KBM-7 (cell line): ENCODE results near the gene CKB.

Experiments used
- DNase-seq: peaks from one replicate; pipeline ENCODE4 v3.0.0-alpha.2; 2015
- in situ Hi-C: fragments of 300-500 bp; cut with MboI; formaldehyde crosslinking; loops from 2 replicates; pipeline ENCODE4 v1.14.3; 2020; ENCODE audit warnings: low sequenced_read_pairs, low pct_unique_long_range_greater_than_20kb, mixed read lengths

The CKB gene

GRCh38 chr14:103550451-103551337, 28.1 kb upstream of the CKB start:
- in situ Hi-C loops = no loop called here
- no peak for DNase-seq

- in situ Hi-C loops = no loop called here
- DNase-seq = no peak
Observed at GRCh38 chr14:103549361-103550311, 27.0 kb upstream of the CKB start.

- no peak for DNase-seq
- in situ Hi-C loops = no loop called here
Observed at GRCh38 chr14:103548463-103549351, 26.1 kb upstream of the CKB start.

GRCh38 chr14:103547941-103548462, 25.4 kb upstream of the CKB start:
- DNase-seq = no peak
- in situ Hi-C loops = no loop called here

GRCh38 chr14:103547455-103547940, 24.9 kb upstream of the CKB start:
- in situ Hi-C loops = no loop called here
- no peak for DNase-seq

- in situ Hi-C loops = no loop called here
Observed at GRCh38 chr14:103546652-103547454, 24.2 kb upstream of the CKB start.

GRCh38 chr14:103545915-103546651, 23.5 kb upstream of the CKB start:
- no peak for DNase-seq
- in situ Hi-C loops = no loop called here

More at GRCh38 chr14:103546652-103547454, 24.2 kb upstream of the CKB start:
- peak; percentile 62 for DNase-seq

GRCh38 chr14:103545219-103545914, 22.7 kb upstream of the CKB start:
- in situ Hi-C loops = no loop called here
- no peak for DNase-seq

- in situ Hi-C loops = no loop called here
- no peak for DNase-seq
Observed at GRCh38 chr14:103544388-103545218, 22.0 kb upstream of the CKB start.

- in situ Hi-C loops = no loop called here
- DNase-seq = no peak
Observed at GRCh38 chr14:103543721-103544387, 21.2 kb upstream of the CKB start.

GRCh38 chr14:103543140-103543539, 20.5 kb upstream of the CKB start:
- in situ Hi-C loops = no loop called here
- DNase-seq = no peak

GRCh38 chr14:103542605-103543088, 20.0 kb upstream of the CKB start:
- in situ Hi-C loops = no loop called here
- DNase-seq = no peak

GRCh38 chr14:103541709-103542604, 19.3 kb upstream of the CKB start:
- DNase-seq = no peak
- in situ Hi-C loops = no loop called here
